Testis (tissue), 2 donors: ENCODE data around the gene DNAJC15.

Source experiments
- POLR2A ChIP-seq: fragments of 450-650 bp; IDR thresholded peaks from one replicate; pipeline ENCODE4 v1.6.1; 2017; ENCODE audit warnings: antibody characterized with exemption, mild to moderate bottlenecking, moderate library complexity
- TF ChIP-seq, protein P1 (sequence below), 3 experiments: fragments of 450-650 bp in 2 of 3; fragments of 200-600 bp in 1 of 3; sonication (generic) in 1 of 3; IDR thresholded peaks; one replicate each; pipeline ENCODE4 v1.5.1; 2016 to 2019; ENCODE audit warnings: antibody characterized with exemption in 3 of 3, mild to moderate bottlenecking in 2 of 3, moderate library complexity in 1 of 3

DNA sequence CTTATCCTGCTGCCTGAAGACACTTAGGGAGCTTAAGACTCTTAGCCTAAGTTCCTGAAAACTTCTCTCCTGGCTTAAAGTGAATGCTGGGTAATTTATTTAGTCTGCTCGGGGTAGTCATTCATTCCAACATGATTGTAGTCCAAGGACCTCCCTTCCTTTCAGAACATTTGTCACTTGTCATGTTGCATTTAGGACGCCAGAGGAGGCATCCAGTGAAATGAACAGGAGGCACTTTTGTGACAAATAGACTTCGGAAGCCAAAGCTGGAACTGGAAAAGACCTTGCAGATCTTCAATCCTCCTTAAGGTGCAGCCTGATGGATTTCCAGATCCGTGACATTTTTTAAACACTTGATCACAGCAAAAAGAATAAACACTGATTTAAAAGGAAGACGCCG lies 95.1 kb downstream of the DNAJC15 start:
- TF ChIP-seq, protein P1, sequence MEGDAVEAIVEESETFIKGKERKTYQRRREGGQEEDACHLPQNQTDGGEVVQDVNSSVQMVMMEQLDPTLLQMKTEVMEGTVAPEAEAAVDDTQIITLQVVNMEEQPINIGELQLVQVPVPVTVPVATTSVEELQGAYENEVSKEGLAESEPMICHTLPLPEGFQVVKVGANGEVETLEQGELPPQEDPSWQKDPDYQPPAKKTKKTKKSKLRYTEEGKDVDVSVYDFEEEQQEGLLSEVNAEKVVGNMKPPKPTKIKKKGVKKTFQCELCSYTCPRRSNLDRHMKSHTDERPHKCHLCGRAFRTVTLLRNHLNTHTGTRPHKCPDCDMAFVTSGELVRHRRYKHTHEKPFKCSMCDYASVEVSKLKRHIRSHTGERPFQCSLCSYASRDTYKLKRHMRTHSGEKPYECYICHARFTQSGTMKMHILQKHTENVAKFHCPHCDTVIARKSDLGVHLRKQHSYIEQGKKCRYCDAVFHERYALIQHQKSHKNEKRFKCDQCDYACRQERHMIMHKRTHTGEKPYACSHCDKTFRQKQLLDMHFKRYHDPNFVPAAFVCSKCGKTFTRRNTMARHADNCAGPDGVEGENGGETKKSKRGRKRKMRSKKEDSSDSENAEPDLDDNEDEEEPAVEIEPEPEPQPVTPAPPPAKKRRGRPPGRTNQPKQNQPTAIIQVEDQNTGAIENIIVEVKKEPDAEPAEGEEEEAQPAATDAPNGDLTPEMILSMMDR (IDR thresholded peaks at IDR 0.05), result no peak
- no peak for TF ChIP-seq POLR2A
